Amniotic stem cell (primary cell): ENCODE data around the gene SMIM24.
"Not testable (repeated sequence)": the region's sequence is repeated elsewhere in the genome, so short reads cannot be mapped to it uniquely, and the experiment has no call there.

Source experiments
- DNase-seq: peaks from one replicate; lab custom pipeline; 2025; lab: John Stamatoyannopoulos, UW

Gene SMIM24

DNA sequence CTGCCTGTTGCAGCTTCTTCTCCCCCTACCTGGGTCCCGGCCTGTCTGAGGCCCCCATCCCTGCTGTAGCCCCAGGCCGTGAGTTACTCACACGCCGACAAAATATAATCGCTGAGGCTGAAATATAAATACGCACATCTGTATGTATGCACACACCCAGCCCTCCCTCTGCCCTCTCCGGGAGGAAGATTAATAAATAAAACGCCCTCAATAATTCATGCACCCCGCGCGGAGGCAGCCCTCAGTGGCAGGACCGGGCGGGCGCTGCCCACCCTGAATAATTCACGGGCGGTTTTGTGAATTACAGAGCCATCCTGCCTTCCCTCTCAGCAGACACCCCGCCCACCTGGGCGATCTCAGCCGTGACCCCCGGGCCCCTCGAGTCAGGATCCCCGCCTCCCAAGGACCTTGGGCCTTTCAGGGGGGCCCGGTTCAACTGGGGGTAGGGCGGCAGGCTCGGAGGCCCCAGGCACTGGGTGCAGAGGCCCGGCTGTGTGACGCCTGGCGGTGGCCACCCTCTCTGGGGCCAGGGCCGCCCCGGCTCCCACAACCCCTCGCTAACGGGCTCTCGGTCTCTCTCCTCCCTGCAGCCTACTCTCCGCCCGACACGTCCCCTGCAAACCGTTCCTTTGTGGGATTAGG, 24.2 kb downstream of the SMIM24 start:
- DNase-seq: no peak

DNA sequence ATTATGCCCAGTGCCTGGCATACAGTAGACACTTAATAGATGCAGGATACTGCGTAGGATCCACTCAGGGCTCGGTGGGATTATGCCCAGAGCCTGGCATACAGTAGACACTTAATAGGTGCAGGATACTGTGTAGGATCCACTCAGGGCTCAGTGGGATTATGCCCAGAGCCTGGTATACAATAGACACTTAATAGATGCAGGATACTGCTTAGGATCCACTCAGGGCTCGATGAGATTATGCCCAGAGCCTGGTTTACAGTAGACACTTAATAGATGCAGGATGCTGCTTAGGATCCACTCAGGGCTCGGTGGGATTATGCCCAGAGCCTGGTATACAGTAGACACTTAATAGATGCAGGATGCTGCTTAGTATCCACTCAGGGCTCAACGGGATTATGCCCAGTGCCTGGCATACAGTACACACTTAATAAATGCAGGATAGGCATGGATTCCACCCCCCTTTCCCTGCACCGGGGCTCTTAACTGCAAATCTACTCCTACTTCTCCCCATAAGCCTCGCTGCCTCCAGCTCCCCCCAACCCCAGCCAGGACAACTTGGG, 24.9 kb downstream of the SMIM24 start:
- DNase-seq: no peak

GRCh38 chr19:3454656-3455392, 25.5 kb downstream of the SMIM24 start:
- no peak for DNase-seq

DNA sequence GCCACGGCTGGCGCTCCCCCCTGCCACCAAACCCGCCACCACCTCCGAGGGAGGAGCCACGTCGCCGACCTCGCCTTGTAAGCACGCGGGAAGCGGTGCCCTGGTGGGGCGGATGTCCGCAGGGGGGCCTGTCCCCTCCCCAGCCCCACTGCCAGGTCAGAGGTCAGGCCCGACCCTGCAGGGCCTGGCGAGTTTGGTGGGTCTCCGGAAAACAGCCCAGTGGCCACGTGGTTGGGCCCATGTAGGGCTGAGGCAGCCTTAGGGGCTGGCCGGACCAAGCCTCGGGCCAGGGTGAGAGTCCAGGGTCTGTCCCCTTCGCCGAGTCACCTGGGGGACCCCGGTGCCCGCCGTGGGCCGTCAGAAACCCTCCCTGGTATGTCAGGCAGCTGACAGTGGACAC, 26.5 kb downstream of the SMIM24 start:
- DNase-seq: no peak

DNA sequence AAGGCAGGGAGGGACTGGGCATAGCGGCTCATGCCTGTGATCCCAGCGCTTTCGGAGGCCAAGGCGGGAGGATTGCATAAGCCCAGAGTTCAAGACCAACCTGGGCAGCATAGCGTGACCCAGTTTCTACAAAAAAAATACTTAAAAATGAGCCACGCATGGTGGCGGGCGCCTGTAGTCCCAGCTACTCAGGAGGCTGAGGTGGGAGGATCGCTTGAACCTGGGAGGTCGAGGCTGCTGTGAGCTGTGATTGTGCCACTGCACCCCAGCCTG, 27.4 kb downstream of the SMIM24 start:
- DNase-seq: not testable (repeated sequence)

DNA sequence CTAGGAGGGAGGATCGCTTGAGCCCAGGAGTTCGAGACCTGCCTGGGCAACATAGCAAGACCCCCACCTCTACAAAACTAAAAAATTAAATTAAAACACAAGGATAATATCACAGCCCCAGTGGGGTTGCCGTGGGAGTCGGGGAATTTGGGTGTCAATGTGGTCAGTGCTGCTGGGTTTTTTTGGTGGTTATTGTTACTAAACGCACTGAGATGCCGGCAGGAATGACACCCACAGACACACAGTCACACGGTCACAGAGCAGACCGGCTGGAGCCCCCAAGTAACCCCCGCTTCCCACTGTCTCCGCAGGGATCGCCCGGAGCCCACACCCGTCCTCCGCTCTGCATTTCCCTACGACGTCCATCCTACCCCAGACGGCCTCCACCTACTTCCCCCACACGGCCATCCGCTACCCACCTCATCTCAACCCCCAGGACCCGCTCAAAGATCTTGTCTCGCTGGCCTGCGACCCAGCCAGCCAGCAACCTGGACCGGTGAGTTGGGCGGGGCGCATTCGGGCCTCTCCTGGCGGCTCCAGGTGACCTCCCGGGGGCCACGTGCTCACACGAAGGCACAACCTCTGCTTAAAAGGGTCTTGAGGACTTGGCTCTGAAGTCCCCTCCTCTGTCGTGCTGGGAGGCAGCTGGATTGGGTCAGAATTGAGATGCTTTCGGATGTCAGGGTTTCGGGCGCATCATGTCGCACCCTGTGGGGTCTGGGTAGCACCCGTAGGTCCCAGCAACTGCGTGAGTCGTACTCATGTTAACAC, 28.0 kb downstream of the SMIM24 start:
- no peak for DNase-seq

DNA sequence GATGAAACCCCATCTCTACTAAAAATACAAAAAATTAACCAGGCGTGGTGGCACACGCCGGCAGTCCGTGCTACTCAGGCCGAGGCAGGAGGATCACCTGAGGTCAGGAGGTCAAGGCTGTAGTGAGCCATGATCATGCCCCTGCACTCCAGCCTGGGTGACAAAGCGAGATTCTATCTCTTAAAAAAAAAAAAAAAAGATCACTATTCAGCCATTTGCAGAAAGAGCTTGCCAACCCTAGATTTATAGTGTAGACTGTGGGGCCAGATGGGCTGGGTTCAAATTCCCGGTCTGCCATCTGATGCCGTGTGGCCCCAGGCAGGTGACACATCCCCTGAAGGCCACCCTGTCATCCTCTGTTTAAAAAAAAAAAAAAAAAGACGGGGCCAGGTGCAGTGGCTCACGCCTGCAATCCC, 28.9 kb downstream of the SMIM24 start:
- no peak for DNase-seq

- DNase-seq: peak; percentile 97
Measured at GRCh38 chr19:3450796-3451411, 29.4 kb downstream of the SMIM24 start.

- no peak for DNase-seq
Measured at GRCh38 chr19:3448616-3449334, 31.6 kb downstream of the SMIM24 start.

GRCh38 chr19:3446657-3447056, 33.7 kb downstream of the SMIM24 start:
- not testable (repeated sequence) for DNase-seq

GRCh38 chr19:3444695-3445234, 35.6 kb downstream of the SMIM24 start:
- no peak for DNase-seq

GRCh38 chr19:3443840-3444694, 36.3 kb downstream of the SMIM24 start:
- DNase-seq: no peak

GRCh38 chr19:3442487-3443071, 37.7 kb downstream of the SMIM24 start:
- no peak for DNase-seq

DNA sequence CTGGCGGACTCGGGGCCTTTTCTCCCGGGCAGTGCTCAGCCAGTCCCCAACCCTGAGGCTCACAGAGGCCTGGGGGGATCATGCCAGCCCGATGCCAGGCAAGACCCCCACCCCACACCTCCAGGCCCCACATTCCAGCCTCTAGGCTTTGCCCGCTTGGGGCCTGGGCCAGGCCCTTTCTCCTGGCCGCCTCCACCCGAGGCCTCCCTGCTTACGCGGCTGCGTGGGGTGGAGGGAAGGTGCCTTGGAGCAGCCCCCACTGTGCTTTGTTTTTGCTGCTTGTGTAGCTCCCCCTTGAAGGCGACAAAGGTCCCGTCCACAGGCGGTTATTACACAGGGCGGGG, 38.4 kb downstream of the SMIM24 start:
- DNase-seq: no peak

- no peak for DNase-seq
Measured at GRCh38 chr19:3441089-3441985, 39.0 kb downstream of the SMIM24 start.

- no peak for DNase-seq
Measured at GRCh38 chr19:3440082-3440481, 40.2 kb downstream of the SMIM24 start.

DNA sequence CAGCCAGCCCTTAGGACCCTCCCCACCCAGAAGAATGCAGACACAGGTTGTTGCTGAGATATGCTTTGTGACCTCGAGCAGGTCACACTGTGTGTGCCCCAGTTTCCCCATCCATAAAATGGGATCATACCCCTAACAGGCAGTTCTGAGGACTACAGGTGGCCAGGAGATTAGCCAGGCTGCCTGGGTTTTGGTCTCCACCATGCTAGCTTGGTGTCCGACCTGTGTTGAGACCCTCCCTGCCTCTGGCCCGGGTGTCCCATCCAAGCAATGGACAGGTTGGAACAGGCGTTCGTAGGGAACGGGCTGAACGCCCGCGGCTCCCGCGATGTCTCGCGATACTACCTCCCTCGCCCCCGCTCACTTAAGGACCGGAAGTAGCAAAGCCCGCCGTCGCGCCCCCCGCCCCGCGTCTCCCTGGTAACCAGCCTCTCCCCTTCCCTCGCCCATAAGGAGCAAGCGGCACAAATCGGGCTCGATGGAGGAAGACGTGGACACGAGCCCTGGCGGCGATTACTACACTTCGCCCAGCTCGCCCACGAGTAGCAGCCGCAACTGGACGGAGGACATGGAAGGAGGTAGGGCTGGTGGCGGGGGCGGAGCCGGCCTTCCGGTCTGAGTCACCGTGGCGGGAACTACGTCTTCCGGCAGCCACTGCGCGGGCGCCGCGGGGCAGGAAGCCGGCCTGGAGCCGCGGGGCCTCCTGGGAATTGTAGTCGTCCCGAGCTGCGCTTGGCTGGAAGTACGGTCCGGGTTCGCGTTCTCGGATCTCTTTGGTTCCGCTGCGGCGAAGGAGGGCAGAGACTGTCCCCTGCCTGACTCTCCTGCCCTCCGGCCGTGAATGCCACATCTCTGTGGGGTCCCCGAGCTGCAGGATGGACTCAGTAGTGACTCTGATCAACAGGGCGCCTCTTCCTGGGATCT, 45.4 kb downstream of the SMIM24 start:
- peak; percentile 95 for DNase-seq
